UCSD-AML1 (cell line): ENCODE results near the gene PTX4.

Experiments used
- DNase-seq: peaks from one replicate; lab custom pipeline; 2025; ENCODE audit not compliant: unreplicated experiment; lab: John Stamatoyannopoulos, UW

The PTX4 gene

GRCh38 chr16:1464894-1465566 is 23.7 kb downstream of the PTX4 start:
- DNase-seq = no peak

DNA sequence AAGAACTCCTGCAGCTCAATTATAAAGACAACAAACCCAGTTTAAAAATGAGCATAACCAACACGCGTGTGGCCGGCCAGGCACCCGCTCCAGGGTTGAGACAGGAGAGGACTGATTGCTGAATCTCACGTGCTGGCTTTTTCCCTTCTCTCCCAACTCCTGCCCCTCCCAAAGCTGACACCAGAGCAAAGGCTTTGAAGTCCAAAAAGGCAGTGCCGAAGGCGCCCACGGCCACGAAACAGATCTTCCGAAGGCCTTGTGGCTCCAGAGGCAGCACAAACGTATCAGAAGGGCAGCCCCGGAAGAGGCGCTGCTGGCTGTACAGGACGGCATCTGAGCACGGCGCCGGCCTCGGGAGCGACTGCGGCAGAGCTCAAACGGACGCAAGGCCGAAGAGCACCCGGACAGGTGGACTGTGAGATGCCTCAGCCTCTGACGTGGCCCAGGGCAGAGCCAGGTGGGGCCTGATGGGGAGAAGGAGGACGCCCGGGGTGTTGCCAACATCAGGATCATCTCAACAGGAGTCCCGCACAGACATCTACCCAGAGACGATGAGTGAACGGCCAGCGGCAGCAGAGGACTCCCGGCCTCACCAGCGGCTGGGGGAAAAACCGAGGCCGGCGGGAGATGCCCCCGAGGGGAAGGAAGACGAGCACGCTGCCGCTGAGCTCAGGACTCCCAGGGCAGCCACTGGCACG is 24.4 kb downstream of the PTX4 start:
- DNase-seq = no peak

DNA sequence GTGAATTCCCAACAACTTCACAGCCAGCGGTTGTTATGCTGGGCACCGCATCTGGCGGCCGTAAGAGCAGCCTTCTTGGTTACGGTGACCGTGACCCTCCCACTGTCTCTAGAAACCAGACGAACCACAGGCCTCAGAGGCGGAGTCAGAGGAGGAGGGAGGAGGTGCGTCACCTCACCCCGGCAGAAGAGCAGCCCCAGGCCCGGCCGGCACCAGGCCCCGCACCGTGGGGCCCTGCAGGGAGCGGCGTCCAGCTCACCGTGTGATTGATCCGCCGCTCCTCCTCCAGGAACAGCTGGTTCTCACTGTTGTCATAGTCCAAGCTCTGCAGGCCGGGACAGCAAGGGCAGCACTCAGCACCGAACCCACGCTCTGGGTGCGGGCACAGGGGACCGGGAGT is 27.6 kb downstream of the PTX4 start:
- no peak for DNase-seq

DNA sequence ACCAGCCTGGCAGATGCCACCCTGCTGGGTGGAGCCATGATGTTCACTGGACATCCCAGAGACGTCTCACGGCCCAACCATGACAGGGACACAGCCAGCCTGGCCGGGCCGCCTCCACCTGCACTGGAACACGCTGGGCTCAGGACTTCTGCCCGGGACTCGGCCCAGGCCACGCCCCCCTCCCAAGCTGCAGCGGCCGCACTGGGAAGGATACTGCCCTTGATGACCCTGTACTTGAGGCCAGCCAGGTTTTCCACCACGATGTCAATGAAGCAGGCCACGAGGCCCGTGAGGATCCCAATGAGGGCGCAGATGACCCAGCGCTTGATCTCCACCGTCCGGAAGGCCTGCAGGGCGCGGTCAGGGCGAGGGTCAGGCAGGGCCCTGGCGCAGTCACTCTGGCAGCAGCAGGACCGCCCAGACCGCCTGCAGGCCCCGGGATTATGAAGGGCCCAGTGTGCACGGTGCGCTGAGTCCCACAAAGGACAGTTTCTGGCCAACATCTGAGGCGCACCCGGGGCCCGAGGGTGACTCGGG is 28.1 kb downstream of the PTX4 start:
- no peak for DNase-seq

DNA sequence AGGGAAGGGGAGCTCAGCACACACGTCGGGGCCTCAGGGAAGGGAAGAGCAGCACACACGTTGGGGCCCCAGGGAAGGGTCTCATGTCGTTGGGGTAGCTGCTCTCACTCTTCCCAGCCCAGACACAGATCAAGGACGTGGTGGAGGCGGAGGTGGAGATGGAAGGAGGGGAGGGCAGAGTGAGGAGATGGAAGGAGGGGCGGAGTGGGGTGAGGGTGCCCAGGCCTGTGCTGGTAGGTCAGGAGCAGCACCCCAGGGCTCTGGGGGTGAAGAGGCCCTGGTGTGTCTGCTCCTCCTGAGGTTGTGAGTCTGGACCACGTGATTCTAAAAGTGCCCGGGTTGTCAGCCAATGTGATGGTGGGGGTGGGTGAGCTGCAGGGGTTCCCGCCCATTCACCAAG is 28.8 kb downstream of the PTX4 start:
- DNase-seq = no peak

DNA sequence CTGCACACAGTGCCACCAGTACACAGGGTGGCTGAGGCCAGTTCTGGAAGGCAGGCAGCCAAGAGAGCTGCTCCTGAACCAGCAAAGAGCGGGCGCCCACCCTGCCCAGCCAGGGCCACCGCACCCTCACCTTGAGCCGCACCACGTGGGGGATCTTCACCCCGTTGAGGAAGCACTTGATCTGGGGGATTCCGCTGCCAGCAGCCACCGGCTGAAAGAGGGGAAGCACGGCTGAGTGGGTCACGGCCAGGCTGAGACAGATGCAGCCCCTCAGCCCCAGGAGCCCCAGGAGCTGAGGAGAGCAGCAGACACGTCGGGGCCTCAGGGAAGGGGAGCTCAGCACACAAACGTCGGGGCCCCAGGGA is 29.8 kb downstream of the PTX4 start:
- DNase-seq = no peak

GRCh38 chr16:1458336-1458976 is 30.3 kb downstream of the PTX4 start:
- DNase-seq = no peak

GRCh38 chr16:1457489-1458245 is 31.1 kb downstream of the PTX4 start:
- DNase-seq = no peak

GRCh38 chr16:1456951-1457350 is 31.8 kb downstream of the PTX4 start:
- no peak for DNase-seq

DNA sequence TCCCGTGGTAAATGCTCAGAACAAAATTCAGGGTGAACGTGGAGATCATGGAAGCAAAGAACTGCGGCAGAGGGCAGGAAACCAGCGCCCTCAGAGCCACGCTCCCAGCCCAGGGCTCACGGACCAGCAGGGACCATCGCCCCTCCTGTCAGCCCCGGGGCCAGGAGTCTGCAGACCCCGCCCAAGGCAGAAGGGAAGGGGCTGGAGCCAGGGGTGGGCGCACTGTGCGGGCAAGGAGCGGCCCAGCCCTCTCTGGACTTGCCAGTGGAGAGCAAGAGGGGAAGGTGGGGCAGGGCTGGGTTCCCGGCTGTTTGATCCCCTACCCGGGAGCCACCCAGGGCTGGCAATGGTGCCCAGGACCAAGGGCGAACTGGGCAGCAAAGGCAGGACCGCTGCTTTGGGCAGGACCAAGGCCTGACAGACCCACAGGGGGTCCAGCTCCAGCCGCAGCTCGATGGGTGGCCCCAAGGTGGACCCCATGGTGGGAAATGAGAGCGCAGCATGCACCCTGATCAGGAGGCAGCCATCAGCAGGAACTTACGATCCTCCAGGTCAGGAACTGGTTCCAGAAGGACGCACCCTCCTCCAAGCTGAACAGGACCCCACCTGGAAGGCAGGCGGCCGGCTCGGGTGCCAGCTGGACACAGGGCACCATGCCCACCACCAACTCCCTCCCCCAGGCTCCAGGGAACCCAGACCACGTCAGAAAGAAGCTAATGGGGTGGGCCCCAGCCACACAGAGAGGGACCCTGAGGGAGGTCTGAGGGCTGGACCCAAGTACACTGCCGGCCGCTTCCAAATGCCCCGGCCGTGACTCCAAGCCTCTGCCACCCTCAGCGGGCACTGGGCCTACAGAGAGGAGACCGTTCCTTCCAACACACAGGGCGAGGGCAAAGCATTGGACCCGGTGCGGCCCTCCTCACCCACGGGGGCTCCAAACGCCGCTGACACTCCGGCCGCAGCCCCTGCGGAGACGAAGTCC is 33.3 kb downstream of the PTX4 start:
- DNase-seq = no peak

- DNase-seq = no peak
Measured at GRCh38 chr16:1454561-1454960, 34.2 kb downstream of the PTX4 start.

- no peak for DNase-seq
Measured at GRCh38 chr16:1453316-1453715, 35.4 kb downstream of the PTX4 start.

DNA sequence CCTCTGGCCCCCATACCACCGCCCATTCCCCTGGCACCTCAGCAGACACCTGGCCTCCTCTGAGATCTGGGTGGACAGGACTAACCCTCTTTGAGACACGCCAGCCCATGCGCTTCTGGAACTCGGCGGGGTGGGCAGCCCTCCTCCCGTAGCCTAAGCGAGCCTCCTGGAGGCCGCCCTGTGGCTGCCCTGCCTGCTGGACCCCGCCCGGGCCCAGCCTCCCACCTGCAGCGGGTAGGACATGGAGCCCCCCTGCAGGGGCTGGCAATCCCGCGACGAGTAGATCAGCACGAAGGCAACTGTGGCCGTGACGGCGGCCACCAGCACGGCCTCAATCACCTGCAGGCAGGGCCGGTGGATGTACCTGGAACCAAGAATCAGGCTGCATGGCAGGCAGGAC is 36.2 kb downstream of the PTX4 start:
- no peak for DNase-seq

DNA sequence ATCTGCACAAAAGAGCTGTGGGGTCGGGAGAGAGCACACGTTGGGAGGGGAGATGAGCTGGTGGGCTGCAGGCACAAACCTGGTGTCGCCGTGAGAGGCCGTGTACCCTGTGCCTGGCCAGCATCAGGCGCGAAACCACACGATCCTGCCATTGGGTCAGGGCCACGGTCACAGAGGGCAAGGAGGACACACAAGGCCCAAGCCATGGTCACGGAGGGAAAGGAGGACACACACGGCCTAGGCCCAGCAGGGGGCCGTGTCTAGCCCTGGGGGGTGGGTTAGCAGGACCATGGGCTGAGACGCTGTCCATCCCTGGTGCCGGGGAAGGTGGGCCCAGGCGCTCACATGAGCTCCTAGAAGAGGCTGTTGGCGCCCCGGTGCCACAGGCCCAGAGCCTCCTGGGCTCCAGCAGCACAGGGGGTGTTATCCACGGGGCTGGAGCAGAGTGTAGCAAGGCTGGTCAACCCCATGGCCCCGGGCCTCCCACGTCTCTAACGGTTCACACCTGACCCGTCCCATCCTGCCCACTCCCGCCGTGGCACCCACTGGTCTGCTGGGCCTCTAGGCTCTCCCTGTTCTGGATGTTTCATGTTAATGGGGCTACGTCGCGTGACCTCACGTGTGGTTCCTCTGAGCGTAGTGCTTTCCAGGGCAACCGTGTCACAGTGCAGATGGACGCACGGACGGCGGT is 36.9 kb downstream of the PTX4 start:
- DNase-seq = no peak

DNA sequence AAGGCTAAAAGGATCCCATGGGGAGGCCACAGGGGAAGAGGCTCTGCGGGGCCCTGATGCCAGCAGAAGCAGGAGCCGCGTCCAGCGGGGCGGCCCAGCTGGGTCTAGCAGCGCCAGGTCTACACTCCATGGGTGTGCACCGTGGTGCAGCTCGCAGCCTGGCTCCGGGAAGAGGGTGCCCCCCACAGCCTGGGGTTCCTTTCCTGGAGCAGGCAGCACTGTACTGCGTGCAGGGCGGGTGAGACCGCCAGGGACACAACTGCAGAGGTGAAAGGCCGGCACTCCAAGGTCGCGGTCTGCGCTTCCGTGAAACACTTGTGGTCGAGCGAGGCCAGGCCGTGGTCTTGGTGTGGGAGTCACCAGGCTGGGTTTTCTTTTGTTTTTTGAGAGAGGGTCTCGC is 37.9 kb downstream of the PTX4 start:
- DNase-seq = no peak

- DNase-seq = no peak
Measured at GRCh38 chr16:1450218-1450617, 38.5 kb downstream of the PTX4 start.

GRCh38 chr16:1449201-1449788 is 39.4 kb downstream of the PTX4 start:
- no peak for DNase-seq

DNA sequence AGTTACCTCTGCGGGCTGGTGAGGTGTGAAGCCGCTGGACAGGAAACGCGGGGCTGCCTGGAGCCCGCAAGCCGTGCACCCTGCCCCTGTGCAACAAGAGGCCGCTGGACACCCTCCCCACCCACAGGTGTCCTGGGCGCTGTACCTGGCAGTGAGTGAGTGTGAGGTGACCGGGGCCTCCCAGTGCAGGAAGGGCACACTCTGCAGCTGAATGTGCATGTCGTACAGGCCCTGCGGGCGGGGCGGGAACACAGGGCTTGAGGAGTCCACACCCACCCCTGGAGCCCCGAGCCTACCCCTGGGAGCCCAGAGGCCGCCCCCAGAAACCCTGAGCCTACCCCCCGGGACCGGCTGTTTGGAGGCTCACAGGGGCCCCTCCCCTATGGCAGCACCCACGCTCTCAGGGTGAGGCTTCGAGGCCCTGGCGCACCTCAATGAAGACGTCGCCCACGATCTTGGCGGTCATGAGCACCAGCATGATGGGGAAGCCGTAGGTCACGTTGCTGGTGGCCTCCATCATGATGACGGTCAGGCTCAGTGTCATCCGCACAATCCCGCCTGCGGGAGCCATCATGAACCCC is 40.1 kb downstream of the PTX4 start:
- DNase-seq = no peak

GRCh38 chr16:1447965-1448364 is 40.8 kb downstream of the PTX4 start:
- no peak for DNase-seq
